HK-2 (cell line): Measurements from ENCODE around the gene EXOSC6.
A peak's percentile ranks its signal among the peaks of the same experiment; 100 is the strongest.
"Not testable (repeated sequence)": the region's sequence is repeated elsewhere in the genome, so short reads cannot be mapped to it uniquely, and the experiment has no call there.

Experiments used
- DNase-seq: peaks from one replicate; pipeline ENCODE4 v3.0.0-alpha.2; 2018; ENCODE audit not compliant: unreplicated experiment

The EXOSC6 gene

DNA sequence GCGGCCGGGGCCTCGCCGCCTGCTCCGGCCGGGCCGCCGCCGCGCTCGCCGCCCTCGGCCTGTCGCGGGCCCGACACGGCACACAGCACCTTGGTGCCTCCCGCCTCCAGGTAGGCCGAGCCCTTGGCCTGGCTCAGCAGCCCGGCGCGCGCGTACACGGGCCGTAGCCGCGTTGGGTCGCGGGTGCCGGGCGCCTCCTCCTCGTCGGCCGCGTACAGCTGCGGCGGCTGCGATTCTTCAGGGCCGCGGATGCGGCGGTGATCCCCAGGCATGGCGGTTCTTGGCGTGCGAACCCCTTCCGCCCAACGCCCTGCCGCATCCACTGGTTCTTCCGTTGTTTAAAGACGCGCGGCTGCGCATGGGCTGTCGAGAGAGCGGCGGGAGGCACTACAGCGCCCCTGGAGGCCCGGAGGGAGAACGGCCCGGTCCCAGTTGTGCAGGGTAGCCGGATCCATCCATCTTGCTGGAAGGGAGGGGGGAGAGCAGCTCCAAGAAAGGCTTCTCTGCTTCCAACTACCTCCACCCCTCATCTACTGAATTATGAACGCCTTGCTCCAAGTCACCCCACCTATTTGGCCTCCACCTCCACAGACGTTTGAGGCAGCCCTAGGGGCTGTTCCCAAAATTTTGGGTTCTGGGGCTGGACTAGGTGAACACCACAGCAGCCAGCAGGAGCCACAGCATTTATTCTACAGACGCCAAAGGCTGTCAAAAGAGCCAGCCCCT is at the start of gene EXOSC6:
EXOSC6 (minus strand) TSS at position 312 of the 726 bp plus-strand sequence; CDS start at position 272, 40 bp downstream.
- DNase-seq: peak; percentile 76

- DNase-seq: no peak
These were observed 49.4 kb upstream of the EXOSC6 start for GRCh38 chr16:70301121-70301520.

GRCh38 chr16:70298988-70299938 is 47.5 kb upstream of the EXOSC6 start, which contains the start of gene DDX19B:
Gene DDX19B (plus strand): TSS chr16:70299186. CDS start chr16:70299298, 112 bp downstream.
- DNase-seq: peak; percentile 75

DNA sequence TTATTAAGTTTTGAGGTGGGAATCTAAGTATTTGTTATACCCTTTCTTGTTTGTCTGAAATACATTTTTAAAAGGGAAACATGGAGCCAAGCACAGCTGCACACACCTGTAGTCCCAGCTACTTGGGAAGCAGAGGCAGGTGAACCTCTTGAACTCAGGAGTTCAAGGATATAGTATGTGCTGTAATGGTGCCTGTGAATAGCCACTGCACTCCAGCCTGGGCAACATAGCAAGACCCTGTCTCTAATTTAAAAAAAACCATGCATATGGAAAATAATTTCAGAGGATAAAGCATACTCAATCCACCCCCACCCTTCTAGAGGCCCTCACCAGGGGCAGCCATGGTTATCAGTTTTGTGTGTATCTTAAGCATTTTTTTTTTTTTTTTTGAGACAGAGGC is 43.9 kb upstream of the EXOSC6 start:
- DNase-seq: no peak

DNA sequence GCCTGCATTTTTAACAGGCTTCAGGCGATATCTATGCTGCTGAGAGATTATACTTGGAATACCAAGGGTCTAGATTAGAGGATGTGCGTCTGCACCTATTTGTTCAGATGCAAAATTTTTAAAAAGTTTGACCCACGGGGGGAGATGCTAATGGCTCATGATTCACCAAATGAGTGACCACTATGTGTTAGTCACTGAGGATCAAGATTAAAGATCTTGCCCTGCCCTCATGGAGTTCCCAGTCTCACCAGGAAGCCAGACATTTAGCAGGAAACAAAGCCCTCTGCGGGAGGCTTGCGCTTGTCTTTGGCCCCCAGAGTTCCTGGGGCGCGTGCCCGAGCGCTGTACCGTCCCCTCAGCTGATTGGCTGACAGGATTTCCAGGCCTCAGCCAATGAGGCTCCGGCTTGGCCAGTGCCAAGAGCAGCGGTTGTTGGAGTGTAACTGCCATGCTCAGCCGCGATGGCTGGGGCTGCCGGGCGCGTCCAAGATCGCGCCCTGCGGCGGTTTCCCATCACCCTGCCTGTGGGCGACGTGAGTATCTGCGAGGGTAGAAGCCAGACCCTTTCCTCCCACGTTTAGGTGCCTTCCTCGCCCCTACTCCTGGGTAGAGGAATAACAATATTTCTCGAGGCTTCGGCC is 42.8 kb upstream of the EXOSC6 start:
- no peak for DNase-seq

DNA sequence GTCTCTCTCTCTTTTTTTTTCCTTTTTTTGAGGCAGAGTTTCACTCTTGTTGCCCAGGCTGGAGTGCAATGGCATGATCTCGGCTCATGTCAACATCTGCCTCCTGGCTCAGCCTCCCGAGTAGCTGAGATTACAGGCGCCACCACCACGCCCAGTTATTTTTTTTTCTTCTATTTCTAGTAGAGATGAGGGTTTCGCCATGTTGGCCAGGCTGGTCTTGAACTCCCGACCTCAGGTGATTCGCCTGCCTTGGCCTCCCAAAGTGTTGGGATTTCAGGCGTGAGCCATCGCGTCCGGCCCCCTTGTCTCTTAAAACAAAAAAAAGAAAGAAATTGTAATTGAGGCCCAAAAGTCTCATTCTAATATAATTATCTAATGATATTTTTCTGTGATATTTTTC is 40.4 kb upstream of the EXOSC6 start:
- DNase-seq: not testable (repeated sequence)

- DNase-seq: no peak
These were observed 39.3 kb upstream of the EXOSC6 start for GRCh38 chr16:70290949-70291519.

GRCh38 chr16:70289229-70290094 is 37.7 kb upstream of the EXOSC6 start, which contains the start of gene AARS1:
Gene AARS1 (minus strand): TSS chr16:70289506. CDS start chr16:70282763, 6,743 bp downstream.
- peak; percentile 99 for DNase-seq

DNA sequence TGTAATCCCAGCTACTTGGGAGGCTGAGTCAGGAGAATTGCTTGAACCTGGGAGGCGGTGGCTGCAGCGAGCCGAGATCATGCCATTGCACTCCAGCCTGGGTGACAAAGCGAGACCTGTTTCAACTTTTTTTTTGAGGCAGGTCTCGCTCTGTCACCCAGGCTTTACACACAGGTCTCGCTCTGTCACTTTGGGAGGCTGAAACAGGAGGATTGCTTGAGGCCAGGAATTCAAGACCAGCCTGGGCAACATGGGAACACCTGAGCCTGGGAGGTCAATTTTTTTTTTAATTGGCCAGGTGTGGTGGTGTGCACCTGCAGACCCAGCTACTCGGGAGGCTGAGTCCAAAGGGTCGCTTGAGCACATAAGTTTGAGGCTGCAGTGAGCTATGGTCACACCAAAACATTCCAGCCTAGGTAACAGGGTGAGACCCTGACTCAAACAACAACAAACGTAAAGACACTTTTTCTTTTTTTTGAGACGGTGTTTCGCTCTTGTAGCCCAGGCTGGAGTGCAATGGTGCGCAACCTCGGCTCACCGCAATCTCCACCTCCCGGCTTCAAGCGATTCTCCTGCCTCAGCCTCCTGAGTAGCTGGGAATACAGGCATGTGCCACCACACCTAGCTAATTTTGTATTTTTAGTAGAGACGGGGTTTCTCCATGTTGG is 35.7 kb upstream of the EXOSC6 start:
- DNase-seq: not testable (repeated sequence)

- DNase-seq: no peak
These were observed 24.7 kb upstream of the EXOSC6 start for GRCh38 chr16:70276392-70276791.

- DNase-seq: no peak
These were observed 20.0 kb upstream of the EXOSC6 start for GRCh38 chr16:70271696-70272095.

GRCh38 chr16:70270176-70270575 is 18.4 kb upstream of the EXOSC6 start:
- DNase-seq: no peak

DNA sequence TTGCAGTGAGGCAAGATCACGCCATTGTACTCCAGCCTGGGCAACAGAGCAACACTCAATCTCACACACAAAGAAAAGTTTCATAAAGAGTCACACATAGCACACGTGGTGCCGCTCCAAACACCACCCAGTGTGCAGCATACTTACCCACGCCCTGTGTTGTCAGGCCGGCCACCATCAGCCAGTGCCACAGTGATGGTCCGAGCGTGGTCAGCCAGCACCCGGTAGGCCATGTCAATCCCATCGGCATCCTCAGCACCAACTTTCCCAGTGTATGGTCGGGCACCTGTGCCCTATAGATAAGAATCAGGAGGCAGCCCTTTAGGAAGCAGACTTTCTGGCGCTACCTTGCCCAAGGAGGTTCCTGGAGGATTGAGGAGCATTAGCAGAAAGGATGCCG is 17.7 kb upstream of the EXOSC6 start:
- DNase-seq: no peak

- DNase-seq: not testable (repeated sequence)
These were observed 16.2 kb upstream of the EXOSC6 start for GRCh38 chr16:70267922-70268321.

GRCh38 chr16:70267516-70267915 is 15.8 kb upstream of the EXOSC6 start:
- DNase-seq: peak; percentile 46

DNA sequence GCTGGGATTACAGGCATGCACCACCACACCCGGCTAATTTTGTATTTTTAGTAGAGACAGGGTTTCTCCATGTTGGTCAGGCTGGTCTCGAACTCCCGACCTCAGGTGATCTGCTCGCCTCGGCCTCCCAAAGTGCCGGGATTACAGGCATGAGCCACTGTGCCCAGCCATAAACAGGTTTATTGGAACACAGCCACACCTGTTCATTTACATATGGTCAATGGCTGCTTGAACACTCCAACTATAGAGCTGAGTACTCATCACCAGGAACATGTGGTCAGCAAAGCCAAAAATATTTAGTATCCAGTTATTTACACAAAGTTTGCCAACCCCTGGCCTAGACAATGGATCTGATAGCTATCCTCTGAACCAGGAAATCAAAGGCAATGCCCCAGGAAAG is 8.2 kb upstream of the EXOSC6 start:
- not testable (repeated sequence) for DNase-seq

DNA sequence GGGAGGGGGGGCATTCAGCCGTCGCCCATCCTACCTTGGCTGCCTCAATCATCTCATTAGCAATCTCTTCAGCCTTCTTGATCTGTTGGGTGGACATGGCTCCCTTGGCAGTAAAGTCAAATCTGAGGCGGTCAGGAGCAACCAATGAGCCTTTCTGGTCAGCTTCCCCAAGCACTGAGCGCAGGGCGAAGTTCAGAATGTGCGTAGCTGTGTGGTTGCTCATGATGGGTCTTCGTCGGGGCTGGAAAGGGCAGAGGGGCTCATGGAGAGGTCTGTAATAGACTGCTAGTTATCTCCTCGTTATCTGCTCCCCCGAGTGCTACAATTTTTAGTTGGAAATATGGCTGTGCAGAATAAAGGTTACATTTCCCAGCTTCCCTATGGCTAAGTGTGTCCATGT is 7.2 kb upstream of the EXOSC6 start:
- DNase-seq: no peak

- DNase-seq: no peak
These were observed 6.3 kb upstream of the EXOSC6 start for GRCh38 chr16:70258065-70258464.

DNA sequence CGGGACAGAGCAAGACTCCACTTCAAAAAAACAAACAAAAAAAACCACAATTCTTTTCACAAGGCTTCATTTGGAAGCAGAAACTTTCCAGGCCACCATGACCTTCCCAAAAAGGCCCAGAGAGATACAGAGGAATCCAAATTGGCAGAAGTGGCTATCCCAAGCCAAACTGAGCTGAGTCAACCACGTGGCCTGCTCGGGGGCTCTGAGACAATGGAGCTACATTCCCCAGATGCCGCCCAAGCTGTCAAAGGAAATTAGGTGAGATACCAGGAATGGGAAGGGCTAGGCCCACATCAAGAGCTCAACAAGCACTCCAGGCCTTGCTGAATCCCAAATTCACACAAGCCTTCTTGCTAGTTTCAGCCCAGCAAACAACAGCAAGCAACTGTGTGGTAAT is 5.7 kb upstream of the EXOSC6 start:
- no peak for DNase-seq

GRCh38 chr16:70255574-70255973 is 3.8 kb upstream of the EXOSC6 start:
- DNase-seq: no peak
